ENCODE data around the gene SGPL1. TPM values are rescaled to one million over a fixed set of nuclear protein-coding genes. Genes with fewer than 3 reads are reported as not detected.
"Not testable (repeated sequence)": the region's sequence is repeated elsewhere in the genome, so short reads cannot be mapped to it uniquely, and the experiment has no call there.

SGPL1 gene
- total RNA-seq, 2 donors from 2014 or later, result 23.9 to 30.8 TPM

DNA sequence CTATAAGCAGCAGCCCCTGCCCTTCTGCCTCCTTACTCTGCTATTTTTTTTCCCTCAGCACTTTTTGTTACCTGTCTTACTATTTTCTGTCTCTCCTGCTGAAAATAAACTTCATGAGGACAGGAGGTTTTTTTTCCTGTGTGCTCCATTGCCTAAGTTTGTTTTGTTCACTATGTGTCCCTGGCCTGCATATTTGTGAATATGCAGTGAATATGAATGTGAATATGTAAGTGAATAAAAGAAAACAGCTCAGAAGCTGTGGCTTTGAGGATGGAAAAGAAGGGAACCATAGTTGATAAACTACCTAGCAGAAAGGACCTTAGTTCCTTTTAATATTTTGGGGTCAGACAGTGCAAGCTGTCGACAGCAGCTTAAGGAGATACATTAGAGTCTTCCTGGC is 37.7 kb downstream of the SGPL1 start:
- no peak for ATAC-seq (replicated peaks)
- H3K36me3 Mint-ChIP-seq (ENCODE audit: low read depth), result peaks cover 97% of the 10 kb centered on the region
- H3K9me3 Mint-ChIP-seq, result no peaks in the 10 kb centered on the region
- H3K27ac Mint-ChIP-seq, result no peak overlapping the region
- peaks cover 15% of the 10 kb centered on the region for H3K4me1 Mint-ChIP-seq
- H3K4me3 Mint-ChIP-seq, result no peak overlapping the region
- no peaks in the 10 kb centered on the region for H3K27me3 Mint-ChIP-seq

DNA sequence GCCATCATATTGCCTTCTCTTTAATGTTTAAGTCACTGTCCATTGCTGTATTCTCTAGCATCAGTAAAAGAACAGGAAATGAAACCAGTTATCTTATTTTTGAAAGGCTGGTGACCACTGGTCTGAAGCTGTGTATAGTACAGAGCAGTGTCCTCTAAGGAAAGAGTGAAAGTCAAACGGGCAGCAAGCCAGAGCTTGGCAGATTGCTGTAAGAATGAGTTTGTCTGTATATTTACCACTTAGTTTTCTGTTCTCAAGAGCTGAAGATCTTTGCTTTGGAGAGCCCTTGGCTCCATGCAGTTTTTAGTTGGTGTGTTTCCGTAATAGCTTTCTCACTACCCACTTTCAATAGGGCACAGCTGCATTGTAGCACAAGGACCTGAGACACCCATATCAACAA is 40.7 kb downstream of the SGPL1 start:
- H3K27me3 Mint-ChIP-seq, result no peaks in the 10 kb centered on the region
- no peak overlapping the region for H3K4me3 Mint-ChIP-seq
- no peaks in the 10 kb centered on the region for H3K9me3 Mint-ChIP-seq
- ATAC-seq (replicated peaks), result no peak
- H3K27ac Mint-ChIP-seq, result peak overlapping the region; percentile 41
- peaks cover 4% of the 10 kb centered on the region for H3K4me1 Mint-ChIP-seq
- peaks cover 99% of the 10 kb centered on the region for H3K36me3 Mint-ChIP-seq (ENCODE audit: low read depth)

DNA sequence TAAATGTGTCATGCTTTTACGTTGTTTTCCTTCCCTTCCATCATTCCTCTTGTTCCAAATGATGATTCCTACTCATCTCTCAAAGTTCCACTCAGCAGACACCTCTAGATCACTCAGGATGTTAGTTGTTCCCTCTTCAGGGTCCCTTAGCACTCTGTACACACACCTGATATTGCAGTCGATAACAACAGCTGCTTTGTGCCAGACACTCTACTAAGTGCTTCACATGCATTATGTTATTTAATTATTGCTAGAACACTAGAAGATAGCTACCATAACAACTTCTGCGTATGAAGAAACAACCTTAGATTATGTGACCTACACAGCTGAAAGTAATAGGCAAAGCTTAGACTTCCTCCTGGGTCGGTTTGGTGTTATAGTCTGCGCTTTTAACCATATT is 43.0 kb downstream of the SGPL1 start:
- Mint-ChIP-seq H3K27me3 (no peaks in the 10 kb centered on the region), H3K27ac (peak overlapping the region; percentile 0), H3K36me3 (ENCODE audit: low read depth) (peaks cover 94% of the 10 kb centered on the region), H3K9me3 (no peaks in the 10 kb centered on the region), H3K4me1 (peaks cover 2% of the 10 kb centered on the region), H3K4me3 (no peak overlapping the region)
- no peak for ATAC-seq (replicated peaks)

DNA sequence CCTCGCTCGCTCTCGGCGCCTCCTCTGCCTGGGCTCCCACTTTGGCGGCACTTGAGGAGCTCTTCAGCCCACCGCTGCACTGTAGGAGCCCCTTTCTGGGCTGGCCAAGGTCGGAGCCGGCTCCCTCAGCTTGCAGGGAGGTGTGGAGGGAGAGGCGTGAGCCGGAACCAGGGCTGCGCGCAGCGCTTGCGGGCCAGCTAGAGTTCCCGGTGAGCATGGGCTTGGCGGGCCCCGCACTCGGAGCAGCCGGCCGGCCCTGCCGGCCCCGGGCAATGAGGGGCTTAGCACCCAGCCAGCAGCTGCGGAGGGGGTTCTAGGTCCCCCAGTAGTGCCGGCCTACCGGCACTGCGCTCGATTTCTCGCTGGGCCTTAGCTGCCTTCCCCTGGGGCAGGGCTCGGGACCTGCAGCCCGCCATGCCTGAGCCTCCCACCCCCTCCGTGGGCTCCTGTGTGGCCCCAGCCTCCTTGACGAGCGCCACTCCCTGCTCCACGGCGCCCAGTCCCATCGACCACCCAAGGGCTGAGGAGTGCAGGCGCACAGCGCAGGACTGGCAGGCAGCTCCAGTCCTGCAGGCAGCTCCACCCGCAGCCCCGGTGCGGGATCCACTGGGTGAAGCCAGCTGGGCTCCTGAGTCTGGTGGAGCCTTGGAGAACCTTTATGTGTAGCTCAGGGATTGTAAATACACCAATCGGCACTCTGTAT is 45.9 kb downstream of the SGPL1 start:
- not testable (repeated sequence) for H3K4me3 Mint-ChIP-seq, H3K27ac Mint-ChIP-seq

DNA sequence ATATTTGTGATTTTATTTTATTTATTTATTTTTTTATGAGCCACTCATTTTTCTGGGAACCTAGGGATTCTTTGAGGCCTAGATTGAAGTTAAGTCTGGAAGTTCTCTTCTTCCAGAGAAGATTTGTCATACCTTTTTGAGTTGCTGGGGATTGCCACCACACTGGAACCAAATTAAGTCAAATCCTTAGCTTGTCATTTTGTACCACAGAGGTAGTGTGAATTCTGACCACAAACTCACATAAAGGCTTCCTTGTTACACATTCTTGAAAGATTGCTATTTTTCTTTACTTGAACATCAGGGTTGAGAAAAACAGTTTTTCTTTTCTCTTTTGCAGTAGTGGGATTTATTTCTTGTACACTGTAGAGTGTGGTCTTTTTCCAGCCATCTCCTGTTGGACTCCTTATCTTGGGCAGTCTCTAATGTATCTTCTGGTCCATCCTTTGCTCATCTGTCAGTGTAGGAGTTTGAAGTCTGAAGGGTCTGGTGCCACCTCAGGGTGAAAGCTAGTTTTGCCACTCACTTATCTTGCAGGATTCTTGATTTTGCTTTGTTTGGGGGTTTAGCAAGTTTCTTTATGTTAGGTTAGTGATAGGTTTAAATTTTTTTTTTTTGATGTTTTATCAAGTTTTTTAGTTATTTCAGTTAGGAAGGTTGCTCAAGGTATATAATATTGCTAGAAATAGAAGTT is 47.9 kb downstream of the SGPL1 start:
- Mint-ChIP-seq H3K9me3 (no peaks in the 10 kb centered on the region), H3K4me3 (no peak overlapping the region), H3K27me3 (no peaks in the 10 kb centered on the region), H3K36me3 (ENCODE audit: low read depth) (peaks cover 85% of the 10 kb centered on the region), H3K27ac (peak overlapping the region; percentile 12), H3K4me1 (peaks cover 11% of the 10 kb centered on the region)
- ATAC-seq (replicated peaks), result peak; percentile 67

More for the DNA sequence above, 45.9 kb downstream of the SGPL1 start:
- not testable (repeated sequence) for H3K27me3 Mint-ChIP-seq; H3K9me3 Mint-ChIP-seq; ATAC-seq (replicated peaks)
- Mint-ChIP-seq H3K36me3 (ENCODE audit: low read depth) (peaks cover 94% of the 10 kb centered on the region), H3K4me1 (peaks cover 11% of the 10 kb centered on the region)

DNA sequence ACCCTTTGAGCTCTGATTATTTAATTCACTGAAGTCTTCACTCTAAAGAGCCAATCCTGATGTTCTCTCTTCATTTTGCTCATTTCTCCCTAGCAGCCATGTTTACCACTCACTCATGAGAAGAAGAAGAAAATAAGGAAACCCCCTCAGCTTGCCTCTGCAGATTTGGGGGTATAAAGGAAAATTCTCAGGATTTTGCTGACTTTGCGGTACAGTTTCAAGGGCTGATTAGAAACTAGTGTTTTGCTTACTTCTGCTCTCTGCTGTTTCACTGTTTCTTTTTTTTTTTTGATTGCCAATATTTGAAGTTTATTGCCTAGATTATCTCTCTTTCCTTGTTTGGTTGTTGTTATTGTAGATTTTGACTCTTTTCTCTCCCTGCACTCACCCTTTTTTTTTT is 49.2 kb downstream of the SGPL1 start:
- Mint-ChIP-seq H3K4me1 (peaks cover 11% of the 10 kb centered on the region), H3K36me3 (ENCODE audit: low read depth) (peaks cover 85% of the 10 kb centered on the region), H3K27ac (peak overlapping the region; percentile 3), H3K9me3 (no peaks in the 10 kb centered on the region), H3K4me3 (no peak overlapping the region), H3K27me3 (no peaks in the 10 kb centered on the region)
- no peak for ATAC-seq (replicated peaks)

DNA sequence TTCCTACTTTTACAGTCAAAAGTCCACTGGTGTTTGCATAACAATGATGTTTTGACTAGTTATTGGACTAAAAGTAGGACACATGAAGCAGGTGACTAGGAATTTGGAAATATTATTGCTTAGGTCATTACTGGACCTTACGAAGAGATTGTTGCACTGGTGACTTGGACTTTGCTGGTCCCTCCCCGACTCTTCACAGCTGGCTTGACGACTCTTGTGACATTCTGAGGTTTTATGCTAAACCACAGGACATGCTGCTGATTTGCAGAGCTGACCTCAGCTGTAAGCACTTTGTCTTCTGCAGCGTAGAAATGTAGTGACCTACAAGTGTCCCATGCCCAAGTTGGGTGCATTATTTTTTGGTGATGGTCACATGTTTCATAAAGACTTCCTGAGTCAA is 50.7 kb downstream of the SGPL1 start:
- H3K27me3 Mint-ChIP-seq, result no peaks in the 10 kb centered on the region
- no peak overlapping the region for H3K27ac Mint-ChIP-seq
- ATAC-seq (replicated peaks), result no peak
- peaks cover 11% of the 10 kb centered on the region for H3K4me1 Mint-ChIP-seq
- no peaks in the 10 kb centered on the region for H3K9me3 Mint-ChIP-seq
- H3K4me3 Mint-ChIP-seq, result no peak overlapping the region
- peaks cover 85% of the 10 kb centered on the region for H3K36me3 Mint-ChIP-seq (ENCODE audit: low read depth)

DNA sequence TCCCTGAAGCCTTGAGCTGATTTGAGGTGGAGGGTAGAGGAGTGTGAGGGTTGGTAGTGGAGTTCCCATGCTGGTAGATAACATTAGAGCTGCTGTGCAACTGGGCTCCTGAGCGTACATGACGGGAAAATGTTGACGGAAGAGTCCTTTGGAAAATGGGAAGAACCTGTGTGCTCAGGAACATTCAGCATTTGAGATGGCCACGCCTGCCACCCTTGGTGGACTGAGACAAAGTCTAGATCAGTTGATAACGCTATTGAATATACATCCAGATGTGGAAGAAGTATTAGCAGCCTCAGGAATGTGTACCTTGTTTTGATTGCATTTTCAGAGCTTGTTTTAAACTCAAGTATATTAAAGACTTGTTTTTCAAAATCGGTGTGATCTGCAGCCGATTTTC is 56.5 kb downstream of the SGPL1 start:
- Mint-ChIP-seq H3K36me3 (ENCODE audit: low read depth) (peaks cover 89% of the 10 kb centered on the region), H3K4me1 (no peaks in the 10 kb centered on the region)

DNA sequence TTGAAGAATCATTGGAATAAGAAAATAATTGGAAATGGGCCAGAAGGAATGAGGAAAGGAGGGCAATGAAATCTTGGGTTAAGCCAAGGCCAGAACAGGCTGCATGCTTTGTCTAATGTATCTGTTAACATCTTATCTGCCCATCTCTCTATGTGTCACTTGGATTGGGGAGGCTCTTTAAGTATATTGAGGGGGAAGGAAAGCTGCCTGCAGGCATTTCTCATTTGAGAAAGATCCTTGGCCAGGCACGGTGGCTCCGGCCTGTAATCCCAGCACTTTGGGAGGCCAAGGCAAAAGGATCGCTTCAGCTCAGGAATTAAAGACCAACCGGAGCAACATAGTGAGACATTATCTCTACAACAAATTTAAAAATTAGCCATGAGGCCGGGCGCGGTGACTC is 58.3 kb downstream of the SGPL1 start:
- peaks cover 95% of the 10 kb centered on the region for H3K36me3 Mint-ChIP-seq (ENCODE audit: low read depth)
- H3K27me3 Mint-ChIP-seq, result no peaks in the 10 kb centered on the region
- H3K9me3 Mint-ChIP-seq, result no peaks in the 10 kb centered on the region
- H3K4me1 Mint-ChIP-seq, result peaks cover 1% of the 10 kb centered on the region
- no peak for ATAC-seq (replicated peaks)
- H3K4me3 Mint-ChIP-seq, result no peak overlapping the region
- peak overlapping the region; percentile 60 for H3K27ac Mint-ChIP-seq

More for the DNA sequence above, 56.5 kb downstream of the SGPL1 start:
- no peak for ATAC-seq (replicated peaks)
- H3K4me3 Mint-ChIP-seq, result no peak overlapping the region
- no peaks in the 10 kb centered on the region for H3K27me3 Mint-ChIP-seq
- H3K27ac Mint-ChIP-seq, result no peak overlapping the region
- H3K9me3 Mint-ChIP-seq, result no peaks in the 10 kb centered on the region

DNA sequence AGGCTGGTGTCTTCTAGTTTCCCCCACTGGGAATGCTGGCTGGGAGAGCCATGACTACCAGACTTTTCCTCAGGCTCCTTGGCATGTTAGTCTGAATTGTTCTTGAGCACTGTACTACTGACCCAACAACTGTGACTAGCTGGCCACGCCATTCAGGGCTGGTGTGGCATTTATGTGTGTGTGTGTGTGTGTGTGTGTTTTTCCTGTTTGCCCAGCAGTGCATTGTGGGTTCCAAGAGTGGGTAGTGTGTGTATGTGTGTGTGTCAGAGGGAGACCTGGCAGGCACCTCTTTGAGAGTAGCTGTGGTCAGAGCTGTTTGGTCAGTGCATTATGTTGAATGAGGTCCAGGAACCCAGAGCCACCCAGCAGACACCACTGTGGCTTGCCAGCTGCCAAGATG is 63.5 kb downstream of the SGPL1 start:
- peaks cover 81% of the 10 kb centered on the region for H3K36me3 Mint-ChIP-seq (ENCODE audit: low read depth)
- no peaks in the 10 kb centered on the region for H3K9me3 Mint-ChIP-seq
- no peak overlapping the region for H3K4me3 Mint-ChIP-seq
- H3K27ac Mint-ChIP-seq, result peak overlapping the region; percentile 69
- ATAC-seq (replicated peaks), result peak; percentile 12
- H3K27me3 Mint-ChIP-seq, result no peaks in the 10 kb centered on the region
- peaks cover 7% of the 10 kb centered on the region for H3K4me1 Mint-ChIP-seq

DNA sequence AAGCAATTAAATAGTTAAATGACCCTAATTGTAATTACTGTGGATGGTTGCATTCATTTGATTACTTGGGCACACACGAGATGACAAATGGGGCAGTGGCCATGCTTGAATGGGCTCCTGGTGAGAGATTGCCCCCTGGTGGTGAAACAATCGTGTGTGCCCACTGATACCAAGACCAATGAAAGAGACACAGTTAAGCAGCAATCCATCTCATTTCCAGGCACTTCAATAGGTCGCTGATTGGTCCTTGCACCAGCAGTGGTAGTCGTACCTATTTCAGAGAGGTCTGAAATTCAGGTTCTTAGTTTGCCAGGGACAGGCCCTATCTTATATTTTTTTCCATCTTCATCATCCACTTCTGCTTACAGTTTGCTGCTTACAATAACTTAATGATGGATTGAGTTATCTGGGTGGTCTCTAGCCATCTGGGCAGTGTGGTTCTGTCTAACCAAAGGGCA is 64.4 kb downstream of the SGPL1 start:
- peak overlapping the region; percentile 4 for H3K27ac Mint-ChIP-seq
- no peaks in the 10 kb centered on the region for H3K9me3 Mint-ChIP-seq
- ATAC-seq (replicated peaks), result peak; percentile 97
- peaks cover 85% of the 10 kb centered on the region for H3K36me3 Mint-ChIP-seq (ENCODE audit: low read depth)
- H3K4me3 Mint-ChIP-seq, result no peak overlapping the region
- H3K27me3 Mint-ChIP-seq, result no peaks in the 10 kb centered on the region
- H3K4me1 Mint-ChIP-seq, result peaks cover 7% of the 10 kb centered on the region

DNA sequence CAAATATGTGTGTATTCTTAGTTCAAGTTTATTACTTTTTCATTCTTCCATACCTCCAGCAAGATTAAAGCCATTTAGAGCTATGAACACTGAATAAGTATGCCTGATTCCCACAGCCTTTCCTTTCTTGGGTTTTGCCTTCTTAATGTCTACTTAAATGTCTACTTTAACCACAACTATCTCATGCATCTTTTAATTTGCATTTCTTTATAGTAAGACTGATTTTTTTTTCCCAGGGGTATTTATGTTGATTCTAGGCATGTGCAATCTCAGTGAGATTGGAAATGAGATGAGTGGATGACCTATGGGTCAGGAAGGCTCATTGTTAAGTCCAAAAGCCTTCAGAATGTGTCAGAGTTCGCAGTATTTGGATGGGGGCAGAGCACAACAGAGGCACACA is 69.0 kb downstream of the SGPL1 start:
- Mint-ChIP-seq H3K36me3 (ENCODE audit: low read depth) (peaks cover 46% of the 10 kb centered on the region), H3K9me3 (no peaks in the 10 kb centered on the region), H3K4me1 (peaks cover 10% of the 10 kb centered on the region), H3K4me3 (no peak overlapping the region), H3K27ac (peak overlapping the region; percentile 20), H3K27me3 (no peaks in the 10 kb centered on the region)
- ATAC-seq (replicated peaks), result no peak

DNA sequence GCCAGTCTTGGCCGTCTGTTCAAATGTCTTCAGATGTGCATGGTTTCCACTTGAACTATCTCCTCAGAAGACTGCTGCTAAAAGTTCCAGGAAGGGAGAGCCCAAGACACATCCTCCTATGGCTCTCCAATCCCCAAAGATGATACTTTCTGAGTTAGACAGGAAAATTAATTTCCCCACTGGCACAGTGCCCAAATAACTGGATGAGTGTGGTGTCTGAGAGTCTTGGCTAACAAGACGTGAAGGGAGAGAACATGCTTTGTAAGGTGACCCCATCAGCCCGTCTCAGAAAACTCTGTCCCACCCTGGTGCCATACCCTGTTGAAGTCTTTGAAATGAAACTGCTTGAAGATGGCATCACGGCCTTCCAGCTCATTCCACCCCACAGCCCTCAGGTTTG is 69.7 kb downstream of the SGPL1 start:
- Mint-ChIP-seq H3K4me1 (peaks cover 6% of the 10 kb centered on the region), H3K36me3 (ENCODE audit: low read depth) (peaks cover 40% of the 10 kb centered on the region), H3K4me3 (no peak overlapping the region), H3K27me3 (no peaks in the 10 kb centered on the region), H3K27ac (peak overlapping the region; percentile 20), H3K9me3 (no peaks in the 10 kb centered on the region)
- ATAC-seq (replicated peaks), result no peak

DNA sequence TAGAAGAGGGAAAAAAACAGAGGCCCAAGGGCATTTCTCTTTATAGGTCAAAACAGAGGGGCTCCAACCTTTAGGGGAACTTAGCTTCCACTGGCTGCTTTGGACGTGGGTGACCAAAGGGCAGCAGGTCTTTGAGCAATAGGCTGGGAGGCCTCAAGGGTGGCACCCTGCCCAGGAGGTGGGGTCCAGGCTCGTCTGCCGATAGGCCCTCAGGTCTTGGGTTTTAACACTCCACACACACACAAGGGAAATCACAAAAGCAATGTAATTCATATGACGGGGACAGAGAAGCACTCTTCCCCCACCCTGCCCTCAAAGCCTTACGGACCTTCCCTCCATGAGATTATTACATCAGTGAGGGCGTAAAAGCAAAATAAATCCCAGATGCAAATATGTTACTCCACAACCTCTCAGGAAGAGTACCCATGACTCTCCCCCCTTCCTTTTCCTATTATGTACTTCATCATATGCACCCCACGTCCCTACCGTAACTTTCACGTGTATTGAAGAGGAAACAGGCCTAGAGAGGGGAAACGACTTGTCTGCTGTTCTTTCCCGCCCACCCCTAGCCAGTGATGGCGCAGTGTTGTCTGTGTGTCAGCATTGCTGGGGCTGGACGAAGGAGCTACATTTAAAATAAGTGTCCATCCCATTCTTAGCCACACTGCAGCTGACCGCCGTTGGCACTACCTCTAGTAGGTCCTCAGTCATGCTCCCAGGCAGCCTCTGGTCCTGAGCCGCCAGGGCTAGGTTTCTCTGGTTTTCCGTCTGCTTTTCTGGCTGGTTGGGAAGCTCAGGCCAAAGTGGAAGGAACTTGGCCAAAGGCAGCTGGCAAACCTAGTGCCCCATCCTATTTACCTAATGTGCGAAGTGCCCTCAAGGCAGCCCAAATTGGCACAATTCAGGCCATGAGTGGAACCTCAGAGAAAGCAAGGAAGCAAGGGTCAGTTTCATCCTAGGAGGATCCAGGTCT is 70.5 kb downstream of the SGPL1 start:
- Mint-ChIP-seq H3K9me3 (no peaks in the 10 kb centered on the region), H3K4me3 (peak overlapping the region; percentile 83), H3K4me1 (peaks cover 6% of the 10 kb centered on the region), H3K27me3 (no peaks in the 10 kb centered on the region), H3K27ac (no peak overlapping the region), H3K36me3 (ENCODE audit: low read depth) (peaks cover 38% of the 10 kb centered on the region)
- no peak for ATAC-seq (replicated peaks)
